ENCODE data around the gene SERPINA12. TPM values are rescaled to one million over a fixed set of nuclear protein-coding genes. Genes with fewer than 3 reads are reported as not detected.
A peak's percentile ranks its signal among the peaks of the same experiment; 100 is the strongest.

SERPINA12 gene
- total and polyA plus RNA-seq, 10 of the 15 experiments (the other 5 are each of a cell fraction or from before 2014, with no cell fraction given) = not detected

DNA sequence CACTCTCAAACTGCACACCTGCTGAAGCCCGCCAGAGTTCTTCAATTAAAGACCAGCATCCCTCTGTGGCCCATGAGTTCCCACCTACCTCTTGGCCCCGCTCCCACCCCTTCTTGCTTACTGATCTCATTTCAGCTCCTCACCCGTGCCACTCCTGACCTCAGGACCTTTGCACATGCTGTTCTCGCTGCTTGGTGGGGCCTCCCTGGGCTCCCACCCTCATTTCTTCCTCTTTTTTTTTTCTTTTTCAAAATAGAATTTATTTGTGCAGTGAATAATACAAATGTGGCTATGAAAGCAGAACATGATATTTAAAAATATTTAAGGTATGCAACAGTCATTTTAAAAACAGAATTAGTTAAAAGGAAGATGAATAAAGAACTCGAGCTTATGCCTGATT, 24.8 kb downstream of the SERPINA12 start:
- no peak overlapping the region for H3K9ac ChIP-seq (ENCODE audit: control insufficient read depth, insufficient read depth, low read length)
- H3K27ac ChIP-seq (ENCODE audit: control insufficient read depth, insufficient read depth) = no peak overlapping the region
- no peak overlapping the region for H2AFZ ChIP-seq (ENCODE audit: control insufficient read depth, low read depth, low read length)
- no peaks in the 10 kb centered on the region; the same call in 2 of the 3 replicates for H3K9me3 ChIP-seq (replicated peaks; ENCODE audit: control insufficient read depth, insufficient read depth, low read length)
- no peaks in the 10 kb centered on the region for H3K36me3 ChIP-seq (ENCODE audit: control insufficient read depth in 2 of 2, insufficient read depth in 2 of 2, low read length in 1 of 2)
- no TSS peak for BruUV-seq (replicated peaks)
- no peaks in the 10 kb centered on the region for H3K79me2 ChIP-seq (ENCODE audit: control insufficient read depth, insufficient read depth, low read length)
- ChIA-PET RAD21 (ENCODE audit: unreplicated experiment) (interaction anchor here (1.8 to 2.2 kb wide), 2 partner anchors 51 to 65 kb away, joined by 7 to 12 read pairs; no protein-coding TSS in a partner anchor), CTCF (interaction anchor here (1.0 to 5.6 kb wide), 6 partner anchors 9 to 353 kb away, joined by 3 to 95 read pairs (median 20); partner anchors contain the start of gene SERPINA9), SMC1A (ENCODE audit: uncharacterized antibody, unreplicated experiment) (interaction anchor here (1.2 to 5.0 kb wide), 4 partner anchors 20 to 62 kb away, joined by 3 to 52 read pairs (median 4); no protein-coding TSS in a partner anchor), POLR2A (no interaction called here)
- DNase-seq (ENCODE audit: low read depth, low spot score) (no peak), FAIRE-seq (no peak), ATAC-seq (no peak)
- WGBS (ENCODE audit: insufficient coverage, insufficient replicate concordance, low lambda C conversion rate, missing lambda C conversion rate) = 26% methylated on average over 5 of the region's 5 CpGs
- H3K4me2 ChIP-seq (ENCODE audit: control insufficient read depth, insufficient read depth) = no peak overlapping the region
- H3K4me3 ChIP-seq = no peak overlapping the region
- peaks cover 10% of the 10 kb centered on the region for H3K4me1 ChIP-seq (ENCODE audit: control insufficient read depth, insufficient read depth, low read length)
- H3K27me3 ChIP-seq (replicated peaks in 1 of 2; ENCODE audit: control insufficient read depth in 2 of 2, insufficient read depth in 2 of 2, low read length in 1 of 2) = peaks cover 0 to 2% of the 10 kb centered on the region in 2 experiments; a peak in 1 of 4 replicates
- TF ChIP-seq GATAD2B (conservative IDR thresholded peaks at IDR 0.05; ENCODE audit: low read depth) = no peak
- H4K20me1 ChIP-seq (ENCODE audit: control insufficient read depth, insufficient read depth) = no peaks in the 10 kb centered on the region
- intact Hi-C loops (cut with micrococcal nuclease; ENCODE audit: unreplicated experiment) = loop anchor here (10.0 kb wide), 1 partner anchor 350 kb away; no protein-coding TSS in a partner anchor
- in situ Hi-C loops (cut with MboI) = no loop called here

DNA sequence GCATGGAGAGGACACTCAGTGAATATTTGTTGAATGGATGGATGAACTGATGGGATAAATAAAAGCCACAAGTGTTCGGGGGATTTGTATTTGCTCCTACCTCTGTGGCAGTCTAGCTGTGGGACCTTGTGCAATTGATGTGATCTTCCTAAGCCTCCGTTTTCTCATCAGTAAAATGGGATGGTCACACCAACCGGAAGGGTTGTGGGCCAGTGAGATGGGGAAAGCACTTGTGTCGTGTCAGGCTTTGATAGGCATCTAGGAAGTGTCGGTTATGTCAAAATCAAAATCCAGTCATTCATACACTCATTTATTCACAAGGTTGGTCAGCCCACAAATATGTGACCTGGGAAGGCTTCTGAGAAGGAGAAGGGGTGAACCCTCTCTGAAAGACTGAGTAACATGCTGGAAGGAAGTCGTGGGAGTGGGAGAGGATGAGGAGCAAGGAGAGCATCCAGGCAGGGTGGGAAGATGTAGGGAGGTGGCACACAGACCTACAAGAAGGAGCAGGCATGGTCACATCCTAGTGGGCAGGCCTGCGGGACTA, 25.5 kb downstream of the SERPINA12 start:
- no peaks in the 10 kb centered on the region for H4K20me1 ChIP-seq (ENCODE audit: control insufficient read depth, insufficient read depth)
- peaks cover 10% of the 10 kb centered on the region for H3K4me1 ChIP-seq (ENCODE audit: control insufficient read depth, insufficient read depth, low read length)
- H2AFZ ChIP-seq (ENCODE audit: control insufficient read depth, low read depth, low read length) = no peak overlapping the region; the same call in 1 of the 2 replicates
- ChIA-PET POLR2A (no interaction called here), RAD21 (ENCODE audit: unreplicated experiment) (interaction anchor here (1.8 kb wide), 1 partner anchor 50 kb away, joined by 7 read pairs; no protein-coding TSS in a partner anchor), CTCF (interaction anchor here (5.6 kb wide), 1 partner anchor 49 kb away, joined by 95 read pairs; no protein-coding TSS in a partner anchor), SMC1A (ENCODE audit: uncharacterized antibody, unreplicated experiment) (interaction anchor here (1.2 kb wide), 1 partner anchor 61 kb away, joined by 4 read pairs; no protein-coding TSS in a partner anchor)
- 0 out of 2 replicates have a peak overlapping the region, but pooled peaks have one; percentile 13 for H3K4me2 ChIP-seq (ENCODE audit: control insufficient read depth, insufficient read depth)
- no peak for TF ChIP-seq ZNF24 (IDR thresholded peaks at IDR 0.05)
- no peak for TF ChIP-seq ZNF384 (IDR thresholded peaks at IDR 0.05; ENCODE audit: borderline replicate concordance, low read depth, low read length)
- no peak overlapping the region for H3K4me3 ChIP-seq
- H3K36me3 ChIP-seq (ENCODE audit: control insufficient read depth in 2 of 2, insufficient read depth in 2 of 2, low read length in 1 of 2) = no peaks in the 10 kb centered on the region
- H3K79me2 ChIP-seq (ENCODE audit: control insufficient read depth, insufficient read depth, low read length) = no peaks in the 10 kb centered on the region
- H3K9ac ChIP-seq (ENCODE audit: control insufficient read depth, insufficient read depth, low read length) = no peak overlapping the region
- no peaks in the 10 kb centered on the region; the same call in 2 of the 3 replicates for H3K9me3 ChIP-seq (replicated peaks; ENCODE audit: control insufficient read depth, insufficient read depth, low read length)
- 9% methylated on average over 7 of the region's 7 CpGs for WGBS (ENCODE audit: insufficient coverage, insufficient replicate concordance, low lambda C conversion rate, missing lambda C conversion rate)
- in situ Hi-C loops (cut with MboI) (no loop called here), intact Hi-C loops (cut with micrococcal nuclease; ENCODE audit: unreplicated experiment) (loop anchor here (10.0 kb wide), 1 partner anchor 349 kb away; no protein-coding TSS in a partner anchor)
- no peak for FAIRE-seq
- no peak overlapping the region for H3K27ac ChIP-seq (ENCODE audit: control insufficient read depth, insufficient read depth)
- peaks cover 0 to 2% of the 10 kb centered on the region in 2 experiments; a peak in 1 of 4 replicates for H3K27me3 ChIP-seq (replicated peaks in 1 of 2; ENCODE audit: control insufficient read depth in 2 of 2, insufficient read depth in 2 of 2, low read length in 1 of 2)
- no TSS peak for BruUV-seq (replicated peaks)
- no peak for ATAC-seq
- DNase-seq (ENCODE audit: low read depth, low spot score) = no peak

Measured in GM12878 (cell line).